ENCODE results near the gene SRPRB. TPM values are rescaled to one million over a fixed set of nuclear protein-coding genes. Genes with fewer than 3 reads are reported as not detected.

Gene SRPRB
- total and polyA plus RNA-seq, 9 of the 15 experiments (the other 6 are each of a cell fraction or from before 2014, with no cell fraction given) = 29.5 to 66.0 (median 41.4) TPM

DNA sequence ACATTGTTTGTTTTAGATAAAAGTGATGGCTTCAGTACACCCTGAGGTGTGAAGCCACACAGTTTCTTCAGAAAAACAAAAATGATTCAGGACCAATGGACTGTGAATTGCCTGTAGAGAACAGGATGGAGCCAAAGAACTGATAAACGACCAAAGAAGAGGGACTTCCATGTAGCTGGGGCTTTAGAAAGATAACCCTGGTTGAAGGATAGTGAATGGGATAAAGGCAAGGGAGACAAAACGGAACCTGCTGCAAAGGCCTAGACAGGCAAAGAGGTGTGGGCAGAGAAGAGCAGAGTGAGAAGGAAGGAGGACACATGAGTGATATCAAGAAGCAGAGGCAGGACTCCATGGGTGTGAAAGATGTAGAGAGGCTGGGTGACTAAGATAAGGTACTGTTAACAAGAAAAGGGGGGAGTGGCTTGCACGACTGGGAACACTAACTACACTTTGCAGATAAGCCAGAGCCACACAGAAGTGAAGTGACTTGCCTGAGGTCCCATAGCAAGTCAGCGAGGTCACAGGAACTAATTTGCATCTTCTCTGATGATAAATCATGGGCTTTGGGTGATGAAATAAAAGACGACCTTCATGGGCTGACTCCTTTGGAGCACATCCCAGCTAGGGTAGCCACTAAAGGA, 45.8 kb downstream of the SRPRB start (continued):
- TF ChIP-seq, protein P1, sequence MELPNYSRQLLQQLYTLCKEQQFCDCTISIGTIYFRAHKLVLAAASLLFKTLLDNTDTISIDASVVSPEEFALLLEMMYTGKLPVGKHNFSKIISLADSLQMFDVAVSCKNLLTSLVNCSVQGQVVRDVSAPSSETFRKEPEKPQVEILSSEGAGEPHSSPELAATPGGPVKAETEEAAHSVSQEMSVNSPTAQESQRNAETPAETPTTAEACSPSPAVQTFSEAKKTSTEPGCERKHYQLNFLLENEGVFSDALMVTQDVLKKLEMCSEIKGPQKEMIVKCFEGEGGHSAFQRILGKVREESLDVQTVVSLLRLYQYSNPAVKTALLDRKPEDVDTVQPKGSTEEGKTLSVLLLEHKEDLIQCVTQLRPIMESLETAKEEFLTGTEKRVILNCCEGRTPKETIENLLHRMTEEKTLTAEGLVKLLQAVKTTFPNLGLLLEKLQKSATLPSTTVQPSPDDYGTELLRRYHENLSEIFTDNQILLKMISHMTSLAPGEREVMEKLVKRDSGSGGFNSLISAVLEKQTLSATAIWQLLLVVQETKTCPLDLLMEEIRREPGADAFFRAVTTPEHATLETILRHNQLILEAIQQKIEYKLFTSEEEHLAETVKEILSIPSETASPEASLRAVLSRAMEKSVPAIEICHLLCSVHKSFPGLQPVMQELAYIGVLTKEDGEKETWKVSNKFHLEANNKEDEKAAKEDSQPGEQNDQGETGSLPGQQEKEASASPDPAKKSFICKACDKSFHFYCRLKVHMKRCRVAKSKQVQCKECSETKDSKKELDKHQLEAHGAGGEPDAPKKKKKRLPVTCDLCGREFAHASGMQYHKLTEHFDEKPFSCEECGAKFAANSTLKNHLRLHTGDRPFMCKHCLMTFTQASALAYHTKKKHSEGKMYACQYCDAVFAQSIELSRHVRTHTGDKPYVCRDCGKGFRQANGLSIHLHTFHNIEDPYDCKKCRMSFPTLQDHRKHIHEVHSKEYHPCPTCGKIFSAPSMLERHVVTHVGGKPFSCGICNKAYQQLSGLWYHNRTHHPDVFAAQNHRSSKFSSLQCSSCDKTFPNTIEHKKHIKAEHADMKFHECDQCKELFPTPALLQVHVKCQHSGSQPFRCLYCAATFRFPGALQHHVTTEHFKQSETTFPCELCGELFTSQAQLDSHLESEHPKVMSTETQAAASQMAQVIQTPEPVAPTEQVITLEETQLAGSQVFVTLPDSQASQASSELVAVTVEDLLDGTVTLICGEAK (IDR thresholded peaks at IDR 0.05) = peak; percentile 57
- TF ChIP-seq, protein P1 (CRISPR knock-in tag; IDR thresholded peaks at IDR 0.05) = no peak
- no peak for TF ChIP-seq RAD21 (CRISPR knock-in tag; conservative IDR thresholded peaks at IDR 0.05 in 1 of 2, IDR thresholded peaks at IDR 0.05 in 1 of 2)
- no peak for TF ChIP-seq MYBL2 (IDR thresholded peaks at IDR 0.05; ENCODE audit: low read depth)
- TF ChIP-seq MYBL2 (CRISPR knock-in tag; IDR thresholded peaks at IDR 0.05; ENCODE audit: borderline replicate concordance) = no peak
- TF ChIP-seq ZFX (CRISPR knock-in tag; IDR thresholded peaks at IDR 0.05) = peak; percentile 42; the same call in 1 of the 2 replicates
- no peak for TF ChIP-seq SRF (CRISPR knock-in tag; IDR thresholded peaks at IDR 0.05)
- TF ChIP-seq CEBPG (CRISPR knock-in tag; IDR thresholded peaks at IDR 0.05) = peak; percentile 76; the same call in 1 of the 2 replicates
- TF ChIP-seq CEBPG (tag; conservative IDR thresholded peaks at IDR 0.05 in 1 of 2, IDR thresholded peaks at IDR 0.05 in 1 of 2) = peak in 1 of 2 experiments; percentile 74; a peak in 2 of 4 replicates
- TF ChIP-seq, protein P2, sequence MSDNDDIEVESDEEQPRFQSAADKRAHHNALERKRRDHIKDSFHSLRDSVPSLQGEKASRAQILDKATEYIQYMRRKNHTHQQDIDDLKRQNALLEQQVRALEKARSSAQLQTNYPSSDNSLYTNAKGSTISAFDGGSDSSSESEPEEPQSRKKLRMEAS (CRISPR knock-in tag; IDR thresholded peaks at IDR 0.05) = no peak
- no peak for TF ChIP-seq MCM3 (IDR thresholded peaks at IDR 0.05)
- peak; percentile 94 for TF ChIP-seq SOX6 (IDR thresholded peaks at IDR 0.05)
- peak; percentile 62 to 68; a peak in 2 of 4 replicates for TF ChIP-seq FOXK2 (conservative IDR thresholded peaks at IDR 0.05 in 1 of 2, IDR thresholded peaks at IDR 0.05 in 1 of 2; ENCODE audit: low read depth in 2 of 2)
- no peak for TF ChIP-seq HCFC1 (IDR thresholded peaks at IDR 0.05; ENCODE audit: low read depth, low read length)
- TF ChIP-seq, protein P3, sequence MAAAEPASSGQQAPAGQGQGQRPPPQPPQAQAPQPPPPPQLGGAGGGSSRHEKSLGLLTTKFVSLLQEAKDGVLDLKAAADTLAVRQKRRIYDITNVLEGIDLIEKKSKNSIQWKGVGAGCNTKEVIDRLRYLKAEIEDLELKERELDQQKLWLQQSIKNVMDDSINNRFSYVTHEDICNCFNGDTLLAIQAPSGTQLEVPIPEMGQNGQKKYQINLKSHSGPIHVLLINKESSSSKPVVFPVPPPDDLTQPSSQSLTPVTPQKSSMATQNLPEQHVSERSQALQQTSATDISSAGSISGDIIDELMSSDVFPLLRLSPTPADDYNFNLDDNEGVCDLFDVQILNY (CRISPR knock-in tag; IDR thresholded peaks at IDR 0.05) = no peak
- no peak; the same call in 1 of the 2 replicates for TF ChIP-seq ELF1 (tag; IDR thresholded peaks at IDR 0.05)
- peak; percentile 81 for TF ChIP-seq PHB2 (IDR thresholded peaks at IDR 0.05; ENCODE audit: low read depth)
